ENCODE measurements around the gene SPON1.

- TF ChIP-seq CTCF (IDR thresholded peaks at IDR 0.05) (no peak), POLR2A (IDR thresholded peaks at IDR 0.05) (no peak)
Measured at GRCh38 chr11:14055936-14056335, 93.4 kb downstream of the SPON1 start.
